GM18861 (cell line): ENCODE results near the gene NBEAL2.
"Not testable (repeated sequence)": the region's sequence is repeated elsewhere in the genome, so short reads cannot be mapped to it uniquely, and the experiment has no call there.

Experiments used
- ATAC-seq: cut with Tn5 transposase; IDR thresholded peaks from one replicate; pipeline ENCODE4 v1.9.1; 2021; ENCODE audit not compliant: unreplicated experiment

The NBEAL2 gene

DNA sequence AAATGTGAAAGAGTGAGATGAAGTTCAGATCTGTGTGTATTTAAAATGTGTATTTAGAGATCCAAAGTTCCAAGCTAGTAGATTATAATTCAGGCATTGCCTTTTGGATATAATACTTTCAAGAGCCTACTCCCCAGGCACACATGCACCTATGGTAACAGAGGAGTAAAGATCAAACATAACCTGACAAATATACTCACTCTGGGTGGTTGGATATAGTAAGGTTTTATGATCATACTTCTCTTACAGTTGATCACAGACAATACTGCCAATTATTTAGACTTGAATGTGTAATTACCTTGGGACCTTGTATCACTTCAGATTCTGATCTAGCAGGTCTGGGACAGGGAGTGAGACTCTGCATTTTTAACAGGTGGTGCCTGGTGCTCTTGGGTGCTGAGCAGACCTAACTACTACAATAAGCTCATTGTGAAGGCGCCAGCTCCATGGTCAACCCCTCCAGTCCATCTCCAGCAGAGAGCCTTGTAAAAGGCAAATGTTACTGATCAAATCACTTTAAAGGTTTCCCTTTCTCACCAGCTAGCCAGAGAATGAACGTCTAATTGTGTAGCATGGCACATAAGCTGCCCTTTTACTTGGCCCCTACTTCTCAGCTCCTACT, 55.5 kb downstream of the NBEAL2 start:
- no peak for ATAC-seq

DNA sequence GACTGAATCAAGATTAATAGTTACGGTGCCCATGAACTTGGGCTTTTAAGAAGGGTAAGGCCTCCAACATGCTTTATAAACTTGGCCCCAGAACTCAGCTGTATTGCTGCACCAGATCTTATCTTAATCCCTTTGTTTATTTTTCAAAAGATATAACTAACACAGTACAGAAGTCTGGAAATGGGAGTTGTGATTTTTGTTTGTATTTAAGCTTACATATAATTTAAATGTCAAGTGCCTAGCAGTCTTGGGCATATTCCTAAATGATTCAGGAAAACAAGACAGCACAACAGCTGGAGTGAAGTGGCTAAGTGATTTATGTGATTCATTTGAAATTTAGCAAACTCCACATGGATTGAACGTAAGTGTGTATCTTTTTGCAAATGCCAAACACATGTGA, 56.2 kb downstream of the NBEAL2 start:
- ATAC-seq, result no peak

DNA sequence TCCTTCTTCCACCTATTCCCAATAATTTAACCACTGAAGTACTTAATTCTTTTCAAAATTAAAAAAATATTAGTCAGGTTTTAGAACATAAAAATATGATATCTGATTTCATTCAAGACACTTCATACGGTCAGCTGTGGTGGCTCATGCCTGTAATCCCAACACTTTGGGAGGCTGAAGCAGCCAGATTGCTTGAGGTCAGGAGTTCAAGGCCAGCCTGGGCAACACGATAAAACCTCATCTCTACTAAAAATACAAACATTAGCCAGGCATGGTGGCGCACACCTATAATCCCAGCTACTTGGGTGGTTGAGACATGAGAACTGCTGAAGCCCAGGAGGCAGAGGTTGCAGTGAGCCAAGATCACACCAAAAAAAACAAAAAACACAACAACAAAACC, 56.7 kb downstream of the NBEAL2 start:
- ATAC-seq, result no peak

DNA sequence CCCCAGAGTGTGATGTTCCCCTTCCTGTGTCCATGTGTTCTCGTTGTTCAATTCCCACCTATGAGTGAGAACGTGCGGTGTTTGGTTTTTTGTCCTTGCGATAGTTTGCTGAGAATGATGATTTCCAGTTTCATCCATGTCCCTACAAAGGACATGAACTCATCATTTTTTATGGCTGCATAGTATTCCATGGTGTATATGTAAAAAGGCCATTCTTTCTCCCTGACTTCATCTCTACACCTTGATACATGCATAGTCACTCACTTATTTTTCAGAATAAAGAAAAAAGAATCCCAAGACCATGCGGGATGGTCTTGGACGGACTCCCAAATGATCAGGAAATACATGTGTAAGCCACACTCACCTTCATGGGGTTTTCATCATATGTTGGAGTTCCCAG, 57.8 kb downstream of the NBEAL2 start:
- ATAC-seq, result not testable (repeated sequence)

DNA sequence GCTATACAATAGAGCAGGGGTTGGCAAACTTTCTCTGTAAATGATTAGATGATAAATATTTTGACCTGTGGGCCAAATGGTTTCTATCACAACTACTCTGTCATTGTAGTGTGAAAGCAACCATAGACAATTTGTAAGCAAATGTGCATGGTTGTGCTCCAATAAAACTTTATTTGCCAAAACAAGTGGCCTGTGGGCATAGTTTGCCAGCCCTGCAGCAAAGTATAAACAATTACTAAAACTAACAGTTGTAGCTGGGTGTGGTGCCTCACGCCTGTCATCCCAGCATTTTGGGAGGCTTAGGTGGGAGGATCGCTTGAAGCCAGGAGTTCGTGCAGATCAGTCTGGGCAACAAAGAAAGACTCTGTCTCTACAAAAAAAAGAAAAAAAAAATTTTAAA, 61.6 kb downstream of the NBEAL2 start:
- ATAC-seq, result no peak

DNA sequence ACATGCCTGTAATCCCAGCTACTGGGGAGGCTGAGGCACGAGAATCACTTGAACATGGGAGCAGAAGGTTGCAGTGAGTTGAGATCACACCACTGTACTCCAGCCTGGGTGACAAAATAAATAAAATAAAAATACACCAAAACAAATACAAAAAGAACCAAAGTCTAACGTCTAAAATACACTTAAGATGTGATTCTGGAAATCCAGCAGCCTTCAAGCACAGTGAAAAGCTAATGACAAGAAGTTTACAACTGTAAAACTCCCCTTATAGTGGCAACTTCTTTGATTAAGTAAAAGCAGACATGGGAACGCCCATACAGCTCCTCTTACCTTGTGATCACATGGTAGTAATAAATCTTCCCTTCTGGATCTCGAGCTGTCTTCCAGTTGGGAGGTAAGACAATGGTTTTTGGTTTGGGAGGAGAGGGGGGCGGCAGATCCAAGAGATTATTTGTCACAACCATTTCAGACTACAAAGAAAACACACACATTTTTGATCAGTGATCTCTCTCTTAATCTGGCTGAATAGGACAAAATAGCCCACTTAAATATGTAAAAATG, 62.8 kb downstream of the NBEAL2 start:
- ATAC-seq, result no peak

DNA sequence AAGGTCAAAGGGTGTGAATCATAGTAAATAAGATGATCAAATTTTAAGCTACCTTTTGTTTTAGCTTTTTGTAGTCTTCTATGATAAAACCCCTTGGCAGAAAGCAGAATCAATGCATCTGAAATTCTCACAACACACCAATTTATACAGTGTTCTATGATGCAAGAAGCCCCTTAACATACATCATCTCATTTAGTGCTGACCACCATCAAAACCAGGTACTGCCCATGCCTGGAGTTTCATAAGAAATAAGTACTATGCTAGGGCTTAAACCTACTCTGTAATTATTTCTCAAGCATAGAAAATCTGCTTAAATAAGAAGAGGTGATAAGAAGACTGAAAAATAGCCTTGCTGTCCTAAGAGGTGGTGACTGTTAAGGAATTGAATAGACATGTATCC, 67.6 kb downstream of the NBEAL2 start:
- ATAC-seq, result no peak

DNA sequence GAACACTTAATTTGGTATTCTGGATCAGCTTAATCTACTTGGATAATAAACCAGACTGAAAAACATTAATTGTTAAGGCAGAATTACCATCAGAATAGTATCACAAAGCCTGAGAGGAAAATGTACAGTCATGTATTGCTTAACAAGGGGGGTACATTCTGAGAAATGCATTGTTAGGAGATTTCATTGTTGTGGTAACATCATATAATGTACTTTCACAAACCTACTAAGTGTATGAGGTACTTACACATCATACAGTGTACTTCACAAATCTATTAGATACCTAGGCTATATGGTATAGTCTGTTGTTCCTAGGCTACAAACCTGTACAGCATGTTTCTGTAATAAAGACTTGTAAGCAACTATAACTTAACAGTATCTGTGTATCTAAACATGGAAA, 68.2 kb downstream of the NBEAL2 start:
- no peak for ATAC-seq

DNA sequence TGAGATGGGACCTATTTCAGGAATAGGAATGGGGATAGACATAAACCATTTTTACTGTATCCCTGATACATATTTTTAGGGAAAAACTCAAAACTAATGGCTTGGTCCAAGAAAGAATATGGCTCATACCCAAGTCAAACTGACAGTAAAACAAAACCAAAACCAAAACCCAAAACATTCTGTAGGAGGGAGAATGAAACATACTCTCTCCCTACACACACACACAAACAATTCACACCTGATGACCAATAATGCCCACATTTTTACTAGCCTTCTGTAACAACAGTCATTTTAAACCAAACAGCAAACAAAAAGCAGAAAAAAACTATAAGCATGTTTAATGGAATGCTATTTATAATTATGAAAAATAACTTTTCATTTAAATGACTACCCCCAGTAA, 74.9 kb downstream of the NBEAL2 start:
- ATAC-seq, result no peak

DNA sequence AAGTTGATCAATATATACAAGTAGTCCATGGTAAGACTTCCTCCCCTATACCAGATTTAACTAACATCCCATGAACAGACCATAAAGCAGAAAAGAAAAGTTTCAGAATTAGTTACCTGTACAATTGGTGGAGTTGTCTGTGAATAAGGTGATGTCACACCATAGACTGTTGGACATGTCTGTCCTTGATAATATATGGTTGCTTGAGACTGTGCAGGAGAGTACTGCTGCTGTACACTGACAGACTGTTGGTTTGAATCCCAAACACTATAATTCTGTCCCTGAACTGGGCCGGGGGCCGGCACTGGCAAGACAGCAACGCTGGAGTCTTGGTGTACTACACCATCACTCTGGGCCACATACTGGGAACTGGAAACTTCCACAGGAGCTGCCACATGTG, 77.2 kb downstream of the NBEAL2 start:
- no peak for ATAC-seq

DNA sequence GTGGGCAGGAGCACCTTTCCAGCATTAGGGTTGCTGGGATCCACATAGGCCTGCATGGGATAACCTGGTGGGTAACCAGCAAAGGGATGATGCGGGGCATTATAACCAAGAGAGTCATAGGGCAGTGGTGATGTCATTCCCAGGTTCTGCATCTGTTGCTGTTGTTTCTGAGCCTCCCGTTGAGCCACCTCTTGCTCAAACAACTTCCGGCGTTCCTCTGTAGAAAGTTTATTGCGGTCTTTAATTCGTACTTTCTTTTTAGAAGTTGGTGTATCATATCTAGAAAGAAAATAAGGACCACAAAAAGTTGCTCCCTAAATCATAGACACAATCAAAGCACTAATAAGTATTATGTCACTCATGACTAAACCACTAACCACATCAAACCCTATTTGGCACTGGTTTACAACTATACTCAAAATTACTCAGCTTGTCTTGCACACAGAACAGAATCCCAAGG, 77.8 kb downstream of the NBEAL2 start:
- ATAC-seq, result no peak
